Fibroblast of lung (primary cell): ENCODE data around the gene LHX5.

Experiments
- EZH2 ChIP-seq: IDR thresholded peaks from 2 replicates; pipeline ENCODE4 v1.5.1; 2012; ENCODE audit warnings: low read length, control low read depth, mild to moderate bottlenecking; ENCODE audit errors: missing control alignments
- TF ChIP-seq, protein P1 (sequence below), 2 donors: IDR thresholded peaks in 1 of 2; conservative IDR thresholded peaks in 1 of 2; 1 replicate in 1 of 2; 2 replicates in 1 of 2; pipeline ENCODE4 v1.5.1; 2011 to 2012; ENCODE audit warnings: low read length in 2 of 2, control low read depth in 1 of 2, inconsistent platforms in 1 of 2, low read depth in 1 of 2, mild to moderate bottlenecking in 1 of 2

DNA sequence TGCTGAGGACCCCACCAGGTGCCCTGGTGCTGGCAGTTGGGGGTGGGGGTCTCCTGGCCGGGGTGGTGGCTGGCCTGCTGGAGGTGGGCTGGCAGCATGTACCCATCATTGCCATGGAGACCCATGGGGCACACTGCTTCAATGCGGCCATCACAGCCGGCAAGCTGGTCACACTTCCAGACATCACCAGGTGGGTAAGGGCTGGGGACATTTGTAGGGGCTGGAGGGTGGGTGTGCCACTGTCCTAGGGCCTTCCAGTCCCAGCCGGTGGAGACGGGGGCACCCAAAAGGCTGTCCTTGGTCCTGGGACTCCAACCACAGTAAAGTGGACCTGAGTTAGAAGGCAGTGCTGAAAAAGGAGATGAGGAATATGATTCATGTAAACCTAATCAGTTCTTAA lies 36.3 kb downstream of the LHX5 start:
- TF ChIP-seq, protein P1, sequence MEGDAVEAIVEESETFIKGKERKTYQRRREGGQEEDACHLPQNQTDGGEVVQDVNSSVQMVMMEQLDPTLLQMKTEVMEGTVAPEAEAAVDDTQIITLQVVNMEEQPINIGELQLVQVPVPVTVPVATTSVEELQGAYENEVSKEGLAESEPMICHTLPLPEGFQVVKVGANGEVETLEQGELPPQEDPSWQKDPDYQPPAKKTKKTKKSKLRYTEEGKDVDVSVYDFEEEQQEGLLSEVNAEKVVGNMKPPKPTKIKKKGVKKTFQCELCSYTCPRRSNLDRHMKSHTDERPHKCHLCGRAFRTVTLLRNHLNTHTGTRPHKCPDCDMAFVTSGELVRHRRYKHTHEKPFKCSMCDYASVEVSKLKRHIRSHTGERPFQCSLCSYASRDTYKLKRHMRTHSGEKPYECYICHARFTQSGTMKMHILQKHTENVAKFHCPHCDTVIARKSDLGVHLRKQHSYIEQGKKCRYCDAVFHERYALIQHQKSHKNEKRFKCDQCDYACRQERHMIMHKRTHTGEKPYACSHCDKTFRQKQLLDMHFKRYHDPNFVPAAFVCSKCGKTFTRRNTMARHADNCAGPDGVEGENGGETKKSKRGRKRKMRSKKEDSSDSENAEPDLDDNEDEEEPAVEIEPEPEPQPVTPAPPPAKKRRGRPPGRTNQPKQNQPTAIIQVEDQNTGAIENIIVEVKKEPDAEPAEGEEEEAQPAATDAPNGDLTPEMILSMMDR (conservative IDR thresholded peaks at IDR 0.05 in 1 of 2, IDR thresholded peaks at IDR 0.05 in 1 of 2; ENCODE audit: low read depth in 1 of 2, low read length in 2 of 2), result no peak
- no peak for TF ChIP-seq EZH2
